ENCODE results near the gene PPM1H. TPM values are rescaled to one million over a fixed set of nuclear protein-coding genes. Genes with fewer than 3 reads are reported as not detected.

The PPM1H gene
- polyA plus RNA-seq, 1 experiment: 2.3 TPM

Small RNA genes within 50 kb of the gene (small RNA-seq; reads per million reads assigned to genes)
- 80,926 reads per million, percentile 100 among the genes with 10 or more reads in this experiment for gene MIRLET7I (ENCODE audit: insufficient read length, low read depth, low replicate concordance)
- not detected for gene RF00019 (ENCODE audit: insufficient read length, low read depth, low replicate concordance)
- 0.63 reads per million for gene RNU1-83P (ENCODE audit: insufficient read length, low read depth, low replicate concordance)

Other genes with a start within 250 kb of the PPM1H start
- gene AVPR1A, start 216.1 kb upstream of the PPM1H start, polyA plus RNA-seq (2011; rRNA removed): not detected in 2 replicates

All from BJ (cell line).